Colonic mucosa (tissue), 4 donors: ENCODE data around the gene LPIN1. TPM values are rescaled to one million over a fixed set of nuclear protein-coding genes. Genes with fewer than 3 reads are reported as not detected.
"Not testable (repeated sequence)": the region's sequence is repeated elsewhere in the genome, so short reads cannot be mapped to it uniquely, and the experiment has no call there.

Experiments used
- DNase-seq: peaks from one replicate; pipeline ENCODE4 v3.0.0-alpha.2; 2020
- H3K27ac ChIP-seq: fragments of 200-600 bp; one replicate; pipeline ENCODE4 v1.8.0; 2021
- H3K27me3 ChIP-seq: fragments of 200-600 bp; one replicate; pipeline ENCODE4 v1.8.0; 2021
- H3K36me3 ChIP-seq: fragments of 200-600 bp; one replicate; pipeline ENCODE4 v1.8.0; 2021
- H3K4me1 ChIP-seq: fragments of 200-600 bp; one replicate; pipeline ENCODE4 v1.8.0; 2021; ENCODE audit warnings: mild to moderate bottlenecking
- H3K4me3 ChIP-seq: fragments of 200-600 bp; one replicate; pipeline ENCODE4 v1.8.0; 2021
- H3K9ac ChIP-seq, 2 donors: one replicate each; pipeline ENCODE4 v1.7.0; 2013; ENCODE audit warnings: control low read depth in 2 of 2, low read depth in 2 of 2, low read length in 2 of 2
- H3K9me3 ChIP-seq: fragments of 200-600 bp; one replicate; pipeline ENCODE4 v1.8.0; 2021
- CTCF ChIP-seq: fragments of 200-600 bp; IDR thresholded peaks from one replicate; pipeline ENCODE4 v1.8.0; 2022; ENCODE audit warnings: antibody characterized with exemption, mild to moderate bottlenecking
- intact Hi-C: fragments of 100-400 bp; cut with DNase I; formaldehyde crosslinking; loops from one replicate; pipeline ENCODE4 v1.14.1; 2022
- total RNA-seq, 2 donors: library from RNA; stranded (reverse); fragmentation: NEBNext Ultra II Directional in 1 of 2; extraction: Animal tissue kit (Norgen Biotek cat#: 25700) in 1 of 2; gene quantifications; one replicate each; pipeline ENCODE4 v1.2.1, GENCODE V29; 2021
- donor health status: healthy.
- donor health status: DM: no; HTN: no; CAD: no.
- donor health status: DM: no; HTN: no; CAD: no.

The LPIN1 gene
- total RNA-seq, 2 donors from 2014 or later: 17.3 to 45.7 TPM

- no peak overlapping the region for H3K4me3 ChIP-seq
- intact Hi-C loops: loop anchor here (10.0 kb wide), 1 partner anchor 1168 kb away; no protein-coding TSS in a partner anchor
- no peak overlapping the region for H3K9ac ChIP-seq
- no peak overlapping the region for H3K27ac ChIP-seq
- H3K27me3 ChIP-seq: no peaks in the 10 kb centered on the region
- H3K36me3 ChIP-seq: no peaks in the 10 kb centered on the region
- no peaks in the 10 kb centered on the region for H3K4me1 ChIP-seq
- TF ChIP-seq CTCF: no peak
- no peaks in the 10 kb centered on the region for H3K9me3 ChIP-seq
- no peak for DNase-seq
These were observed 90.3 kb downstream of the LPIN1 start for GRCh38 chr2:11836647-11837219.

- Histone ChIP-seq H3K9ac (no peak overlapping the region), H3K36me3 (no peaks in the 10 kb centered on the region), H3K27ac (no peak overlapping the region), H3K4me1 (no peaks in the 10 kb centered on the region), H3K9me3 (no peaks in the 10 kb centered on the region), H3K4me3 (no peak overlapping the region), H3K27me3 (no peaks in the 10 kb centered on the region)
- DNase-seq: no peak
- intact Hi-C loops: loop anchor here (10.0 kb wide), 1 partner anchor 1167 kb away; no protein-coding TSS in a partner anchor
- no peak for TF ChIP-seq CTCF
These were observed 91.7 kb downstream of the LPIN1 start for GRCh38 chr2:11837875-11838734.

GRCh38 chr2:11839916-11840315, 93.5 kb downstream of the LPIN1 start:
- H3K4me1 ChIP-seq: no peaks in the 10 kb centered on the region
- H3K36me3 ChIP-seq: no peaks in the 10 kb centered on the region
- TF ChIP-seq CTCF: no peak
- H3K4me3 ChIP-seq: no peak overlapping the region
- H3K9ac ChIP-seq: no peak overlapping the region
- no peak for DNase-seq
- no peak overlapping the region for H3K27ac ChIP-seq
- no peaks in the 10 kb centered on the region for H3K27me3 ChIP-seq
- H3K9me3 ChIP-seq: no peaks in the 10 kb centered on the region
- intact Hi-C loops: loop anchor here (10.0 kb wide), 1 partner anchor 1165 kb away; no protein-coding TSS in a partner anchor

GRCh38 chr2:11842336-11842735, 95.9 kb downstream of the LPIN1 start:
- Histone ChIP-seq H3K27me3 (no peaks in the 10 kb centered on the region), H3K36me3 (no peaks in the 10 kb centered on the region), H3K4me1 (no peaks in the 10 kb centered on the region), H3K4me3 (no peak overlapping the region), H3K9ac (no peak overlapping the region), H3K27ac (no peak overlapping the region), H3K9me3 (no peaks in the 10 kb centered on the region)
- no peak for DNase-seq
- no peak for TF ChIP-seq CTCF
- intact Hi-C loops: no loop called here

- intact Hi-C loops, H3K4me3 ChIP-seq, H3K9me3 ChIP-seq, H3K4me1 ChIP-seq, H3K9ac ChIP-seq, DNase-seq, H3K27ac ChIP-seq, H3K27me3 ChIP-seq, H3K36me3 ChIP-seq: not testable (repeated sequence)
These were observed 98.4 kb downstream of the LPIN1 start for GRCh38 chr2:11844798-11845197.

GRCh38 chr2:11847935-11848334, 101.5 kb downstream of the LPIN1 start:
- H3K36me3 ChIP-seq, H3K4me3 ChIP-seq, H3K4me1 ChIP-seq, H3K27ac ChIP-seq, intact Hi-C loops, H3K27me3 ChIP-seq, DNase-seq, H3K9me3 ChIP-seq, H3K9ac ChIP-seq: not testable (repeated sequence)
